GM19035 (cell line): Measurements from ENCODE around the gene ANGPT4.

Source experiments
- ATAC-seq: cut with Tn5 transposase; IDR thresholded peaks from one replicate; pipeline ENCODE4 v1.9.1; 2021; ENCODE audit not compliant: unreplicated experiment

ANGPT4 gene

DNA sequence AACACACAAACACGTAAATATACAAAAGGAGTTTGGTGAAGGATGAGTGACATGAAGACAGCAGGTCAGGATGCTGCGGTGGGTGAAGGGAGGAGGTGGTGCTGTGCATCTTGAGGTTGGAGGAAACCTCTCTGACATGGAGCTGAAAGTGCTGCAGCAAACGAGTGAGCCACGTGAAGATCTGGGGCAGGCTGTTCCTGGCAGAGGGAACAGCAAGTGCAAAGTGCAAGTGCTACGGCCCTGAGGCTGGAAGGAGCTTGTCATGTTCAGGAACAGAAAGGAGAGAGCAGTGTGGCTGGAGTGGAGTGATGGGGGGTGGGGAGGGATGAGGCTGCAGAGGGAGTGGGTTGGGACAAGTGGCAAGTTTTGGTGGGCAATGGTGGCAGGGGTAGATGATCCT lies 24.8 kb upstream of the ANGPT4 start:
- ATAC-seq, result no peak

DNA sequence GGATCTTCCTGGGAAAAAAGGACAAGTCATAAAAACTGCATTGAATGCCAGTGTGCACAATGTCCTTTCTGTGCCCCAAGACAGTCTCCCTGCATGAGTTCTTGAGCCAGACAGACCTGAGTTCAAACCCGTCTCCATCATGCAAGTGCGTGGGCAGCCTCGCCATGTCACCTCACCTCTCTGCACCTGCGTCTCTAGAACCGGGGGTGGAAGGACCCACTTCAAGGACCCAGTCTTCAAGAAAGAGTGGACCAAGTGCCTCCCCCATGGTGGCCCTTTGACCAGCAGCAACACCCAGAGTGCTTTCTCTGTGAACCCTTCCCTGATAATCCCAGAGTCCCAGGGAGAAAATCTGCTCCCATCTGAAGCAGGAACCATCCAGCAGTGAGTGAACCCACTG lies 23.5 kb upstream of the ANGPT4 start:
- ATAC-seq, result no peak

- ATAC-seq, result no peak
These were observed 18.2 kb upstream of the ANGPT4 start for GRCh38 chr20:934186-934840.

DNA sequence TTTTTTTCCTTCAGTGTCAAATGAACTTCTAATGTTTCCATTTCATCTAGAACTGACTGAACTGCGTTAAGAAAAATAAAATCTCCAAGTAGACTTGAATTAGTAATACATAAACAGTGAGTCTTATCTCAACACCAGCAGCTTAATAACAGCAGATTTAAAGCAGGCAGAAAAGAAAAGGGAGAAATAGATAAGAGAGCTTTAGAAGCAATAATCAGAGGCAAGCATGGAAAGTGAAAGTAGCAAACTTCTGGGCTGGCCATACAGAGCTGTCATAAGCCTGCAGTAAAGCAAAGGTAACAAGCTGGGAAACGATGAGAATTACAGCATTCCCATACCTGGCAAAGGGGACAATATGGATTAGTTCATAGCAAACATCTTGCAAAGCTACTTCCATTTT lies 16.9 kb upstream of the ANGPT4 start:
- ATAC-seq, result no peak

DNA sequence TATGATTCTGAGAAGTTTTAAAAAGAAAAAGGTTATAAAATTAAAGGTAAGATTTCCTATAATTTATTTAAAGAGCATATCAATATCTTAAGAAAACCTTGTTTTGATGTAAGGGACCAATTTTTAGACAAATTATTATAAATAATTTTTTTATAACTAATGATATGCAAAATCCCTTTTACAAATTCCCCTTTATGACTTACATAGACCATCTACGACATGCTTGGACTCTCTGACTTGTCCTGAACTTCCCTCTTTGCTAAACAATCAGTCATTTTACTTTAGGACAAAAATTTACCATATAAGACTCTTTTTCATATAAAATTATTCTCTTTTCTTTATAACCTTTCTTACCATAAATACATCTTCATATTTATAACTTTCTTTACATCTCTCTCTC lies 15.3 kb upstream of the ANGPT4 start:
- ATAC-seq, result no peak

- no peak for ATAC-seq
These were observed 10.5 kb upstream of the ANGPT4 start for GRCh38 chr20:926670-927069.

GRCh38 chr20:925516-925915 lies 9.4 kb upstream of the ANGPT4 start:
- no peak for ATAC-seq

DNA sequence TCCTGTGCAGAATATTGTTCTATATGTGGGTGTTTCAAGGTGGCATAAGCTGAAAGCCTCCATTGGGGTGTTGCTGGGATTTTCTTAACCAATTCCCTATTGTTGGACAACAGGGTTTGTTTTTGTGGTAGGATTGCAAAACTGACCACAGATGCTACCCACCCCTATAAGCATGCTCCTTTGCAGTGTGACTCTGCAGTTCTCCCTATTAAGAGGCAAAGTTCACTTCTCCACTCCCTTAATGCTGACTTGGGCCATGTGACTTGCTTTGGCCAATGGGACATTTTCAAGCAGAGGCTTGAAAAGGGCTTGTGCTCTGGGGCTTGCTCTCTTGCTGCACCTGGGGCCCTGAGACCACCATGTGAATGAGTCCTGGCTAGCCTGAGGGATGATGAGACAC lies 8.5 kb upstream of the ANGPT4 start:
- ATAC-seq, result no peak

DNA sequence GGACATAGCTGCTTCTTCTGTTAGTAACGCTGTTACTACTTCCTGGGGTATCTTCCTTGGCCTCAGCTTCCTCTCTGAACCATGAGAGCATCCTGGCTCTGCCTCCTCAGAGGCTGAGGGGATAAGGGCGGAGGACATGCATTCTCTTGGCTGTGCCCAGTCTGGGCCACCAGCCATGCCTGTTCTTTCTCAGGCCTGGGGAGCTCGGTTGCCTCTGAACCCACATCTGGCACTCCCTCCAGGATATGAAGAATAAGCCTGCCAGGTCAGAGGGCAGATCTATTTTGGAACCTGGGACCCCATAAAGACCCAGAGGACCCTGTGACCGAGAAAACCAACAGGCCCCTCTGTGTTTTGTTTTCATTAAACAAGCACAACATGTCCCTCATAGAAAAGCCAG lies 6.6 kb upstream of the ANGPT4 start:
- ATAC-seq, result no peak

DNA sequence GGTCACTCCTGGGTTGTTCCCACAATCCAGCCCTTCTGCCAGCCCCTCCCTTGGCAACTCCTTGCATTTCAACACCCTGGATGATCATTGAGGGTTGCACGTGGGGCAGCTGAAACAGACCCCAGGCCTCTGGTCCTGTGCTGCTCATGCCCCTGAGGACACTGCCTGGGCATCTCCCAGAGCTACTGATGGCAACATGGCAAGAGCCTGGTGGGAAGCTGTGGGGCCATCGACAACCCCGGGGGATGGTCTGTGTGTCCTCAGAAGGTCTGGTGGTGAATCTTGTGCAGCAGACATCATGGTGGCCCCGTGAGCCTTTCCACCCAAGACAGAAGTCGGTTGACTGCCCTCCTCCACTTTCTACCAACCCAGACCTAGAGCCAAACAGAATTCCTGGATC lies 4.9 kb upstream of the ANGPT4 start:
- ATAC-seq, result no peak

GRCh38 chr20:920311-920710 lies 4.2 kb upstream of the ANGPT4 start:
- no peak for ATAC-seq

DNA sequence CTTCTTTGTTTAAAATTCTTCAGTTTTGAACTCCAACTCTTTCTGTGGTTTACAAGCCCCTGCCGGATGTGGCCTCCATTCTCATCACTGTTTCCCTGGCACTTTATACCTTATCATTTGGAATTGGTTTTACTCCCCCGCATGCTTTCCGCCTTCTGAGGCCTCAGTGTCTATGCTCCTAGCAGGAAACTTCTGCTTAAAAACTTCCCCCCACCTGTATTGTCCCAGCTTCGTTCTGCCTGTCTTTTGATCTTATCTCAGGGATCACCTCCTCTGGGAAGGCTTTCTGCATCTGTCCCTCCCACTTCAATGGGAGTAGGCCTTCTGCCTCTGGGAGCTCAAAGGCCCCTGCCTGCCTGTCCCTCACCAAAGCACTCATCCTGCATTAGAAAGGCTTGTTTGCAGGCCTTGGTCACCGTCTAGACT lies 3.4 kb upstream of the ANGPT4 start:
- ATAC-seq, result no peak

GRCh38 chr20:917416-917815 lies 1.3 kb upstream of the ANGPT4 start:
- ATAC-seq, result no peak

DNA sequence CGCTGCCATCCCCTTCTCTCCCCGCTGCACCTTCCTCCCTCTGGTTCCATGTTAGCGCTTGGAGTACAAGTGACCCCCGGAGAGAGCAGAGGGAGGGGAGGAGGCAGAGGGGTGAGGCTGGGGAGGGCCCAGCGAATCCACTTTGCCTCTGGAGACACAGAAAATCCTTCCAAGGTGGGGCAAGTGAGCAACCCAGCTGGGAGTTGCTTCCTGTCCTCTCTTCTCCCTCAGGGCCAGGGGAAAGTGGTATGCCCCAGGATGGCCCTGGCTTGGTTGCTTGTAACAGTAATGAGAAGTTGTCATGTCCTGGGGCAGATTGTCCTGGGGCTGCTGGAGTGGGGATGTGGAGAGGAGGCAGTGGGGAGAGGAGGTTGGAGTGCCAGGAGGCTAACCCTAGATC lies 691 bp upstream of the ANGPT4 start:
- no peak for ATAC-seq

DNA sequence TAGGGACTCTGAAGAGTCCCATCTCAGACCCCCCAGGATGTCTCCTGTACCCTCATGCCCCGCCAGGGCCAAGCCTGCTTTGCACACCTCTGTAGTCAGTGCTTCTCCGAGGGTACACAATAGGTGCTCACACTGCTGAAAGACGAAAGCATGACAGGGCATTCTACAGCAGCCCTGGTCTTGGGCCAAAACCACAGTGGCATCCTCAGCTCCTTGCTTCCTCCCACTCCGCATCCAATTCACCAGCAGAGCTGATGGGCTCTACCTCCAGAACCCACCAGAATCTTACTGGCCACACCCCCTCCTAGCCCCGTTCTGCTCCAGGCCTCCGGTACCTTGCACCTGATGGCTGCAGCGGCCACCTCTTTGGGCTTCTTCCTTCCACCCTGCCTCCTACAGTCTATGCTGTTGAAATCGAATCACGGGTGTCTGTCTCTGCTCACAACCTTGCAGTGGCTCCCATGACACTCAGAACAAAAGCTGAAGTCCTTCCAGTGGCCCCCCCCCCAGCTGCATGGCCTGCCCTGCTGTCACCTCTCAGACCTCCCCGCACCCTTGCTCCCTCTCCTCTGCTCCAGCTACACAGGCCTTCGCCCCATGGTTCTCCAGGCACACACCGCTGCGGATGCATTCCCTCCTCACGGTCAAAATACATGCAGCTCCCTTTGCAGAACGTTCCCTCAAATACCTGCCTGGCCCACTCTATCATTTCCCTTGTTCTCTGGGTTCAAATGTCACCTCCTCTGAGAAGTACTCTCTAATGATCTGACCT lies 1.2 kb downstream of the ANGPT4 start:
- no peak for ATAC-seq

DNA sequence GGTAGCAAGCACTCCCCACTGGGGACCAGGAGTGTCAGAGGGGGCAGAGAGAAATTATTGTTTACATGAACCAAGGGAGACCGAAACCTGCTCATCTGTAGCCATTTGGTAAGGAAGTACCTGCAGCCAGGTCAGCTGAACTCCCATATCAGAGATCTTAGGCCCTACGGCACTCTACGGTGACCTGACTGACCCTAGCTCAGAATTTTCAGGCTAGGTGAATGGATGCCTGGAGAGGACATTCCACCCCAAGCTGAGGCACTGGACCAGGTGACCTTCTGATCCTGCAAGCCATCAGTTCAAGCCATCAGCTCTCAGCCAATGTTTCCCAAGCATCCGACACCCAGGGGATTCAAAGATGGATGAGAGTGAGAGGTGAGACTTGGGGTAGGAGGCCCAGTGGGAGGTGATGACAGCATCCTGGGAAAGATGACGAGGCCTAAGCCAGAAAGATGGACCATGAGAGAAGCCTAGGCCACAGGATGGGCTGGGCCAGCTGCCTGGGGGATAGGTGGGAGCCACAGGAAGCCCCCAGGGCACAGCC lies 2.8 kb downstream of the ANGPT4 start:
- no peak for ATAC-seq

DNA sequence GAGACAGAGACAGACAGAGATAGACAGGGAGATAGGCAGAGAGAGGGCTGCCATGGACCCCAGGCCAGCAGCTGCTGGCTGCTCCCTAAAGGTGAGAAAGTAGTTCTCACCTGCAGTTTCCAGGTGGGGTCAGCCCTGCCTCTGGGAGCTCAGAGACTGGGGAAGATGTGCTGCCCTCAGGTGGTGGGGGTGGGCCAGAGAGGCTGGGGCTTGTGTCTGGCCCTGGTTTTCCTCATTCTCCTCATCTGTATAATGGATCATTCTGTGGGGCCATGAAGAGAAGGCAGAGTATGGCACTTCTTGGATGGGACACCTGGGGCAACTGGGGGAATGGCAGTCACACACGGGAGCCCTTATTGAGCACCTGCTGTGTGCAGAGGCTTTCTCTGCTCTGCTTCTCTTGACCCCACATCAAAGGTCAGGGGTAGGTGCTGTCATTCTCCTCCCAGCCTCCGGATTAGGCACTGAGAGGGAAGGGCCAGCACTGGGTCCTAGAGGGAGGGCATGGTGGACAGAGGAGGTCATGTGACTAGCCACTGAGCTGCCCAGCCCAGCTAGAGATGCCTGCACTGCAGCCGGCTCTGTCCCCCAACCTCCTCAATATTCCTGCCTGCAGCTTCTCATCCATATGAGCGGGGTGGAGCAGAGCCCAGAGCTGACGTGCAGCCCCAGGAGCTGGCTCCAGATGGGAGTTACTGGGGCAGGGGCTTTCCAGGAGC lies 4.1 kb downstream of the ANGPT4 start:
- ATAC-seq, result no peak

DNA sequence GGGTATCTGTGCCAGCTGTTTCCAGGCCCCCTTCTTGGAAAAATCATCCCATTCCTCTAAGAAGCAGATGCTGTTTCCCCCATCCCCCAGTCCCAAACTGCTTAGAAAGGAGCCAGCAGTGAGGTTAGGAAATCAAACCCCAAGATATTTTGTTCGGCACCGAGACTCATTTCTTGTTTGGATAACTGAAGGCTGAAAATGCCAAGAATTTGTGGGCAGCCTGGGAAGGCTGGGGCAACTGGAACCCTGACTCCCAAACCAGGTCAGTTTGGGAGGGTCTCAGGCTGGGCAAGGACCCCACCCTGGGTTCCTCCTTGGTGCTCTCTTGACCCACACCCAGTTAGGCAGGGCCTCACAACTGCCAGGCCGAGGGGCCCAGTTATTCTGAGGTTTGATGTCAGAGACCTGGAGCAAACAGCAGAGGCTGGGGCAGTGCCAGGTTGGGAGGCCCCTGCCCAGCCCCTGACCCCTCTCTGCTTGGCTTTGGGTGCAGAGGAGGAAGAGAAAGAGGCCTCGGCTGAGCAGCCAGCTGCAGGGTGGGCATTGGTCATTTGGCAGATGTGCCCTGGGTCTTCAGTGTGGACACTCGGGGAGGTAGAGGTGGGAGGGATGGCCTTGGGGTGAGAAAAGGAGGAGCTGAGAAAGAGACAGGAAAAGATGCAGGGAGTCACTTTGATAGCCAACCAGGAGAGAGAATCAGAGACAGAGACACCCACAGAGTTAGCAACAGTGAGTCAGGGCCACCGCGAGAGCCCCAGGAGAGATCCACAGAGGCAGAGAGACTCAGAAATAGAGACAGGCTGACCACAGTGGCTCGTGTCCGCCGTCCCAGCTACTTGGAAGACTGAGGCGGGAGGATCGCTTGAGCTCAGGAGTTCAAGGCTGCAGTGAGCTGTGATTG lies 5.0 kb downstream of the ANGPT4 start:
- ATAC-seq, result no peak

DNA sequence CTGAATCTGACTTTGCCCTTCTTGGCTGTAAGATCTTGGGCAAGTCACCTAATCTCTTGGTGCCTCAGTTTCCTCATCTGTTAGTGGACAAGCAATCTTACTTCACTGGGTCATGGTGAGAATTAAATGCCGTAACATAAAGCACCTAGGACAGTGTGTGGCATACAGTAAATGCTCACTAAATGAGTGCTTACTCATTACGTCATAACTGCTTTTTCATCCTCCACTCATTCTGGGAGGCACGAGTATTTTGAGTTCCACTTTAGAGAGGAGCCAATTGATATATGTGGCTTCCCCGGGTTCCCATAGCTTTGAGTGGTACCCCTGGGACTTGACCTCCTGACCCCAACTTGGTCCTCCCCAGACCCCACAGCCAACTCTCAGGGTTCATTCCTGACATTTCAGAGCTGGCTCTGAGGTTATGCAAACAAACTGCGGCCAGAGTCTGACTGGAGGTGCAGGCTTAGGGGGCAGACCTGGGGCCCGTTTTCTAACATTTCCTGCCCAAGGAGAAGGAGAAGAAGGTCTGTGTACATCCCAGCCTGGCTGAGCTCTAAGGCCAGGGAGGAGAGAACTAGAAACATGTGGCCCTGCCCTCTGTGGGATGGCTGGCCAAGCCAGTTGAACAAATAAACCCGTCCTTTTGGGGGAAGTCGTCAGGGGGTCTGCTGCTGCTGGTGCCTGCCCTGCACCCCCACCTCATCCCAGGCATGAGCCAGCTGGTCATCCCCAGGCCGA lies 5.8 kb downstream of the ANGPT4 start:
- no peak for ATAC-seq

DNA sequence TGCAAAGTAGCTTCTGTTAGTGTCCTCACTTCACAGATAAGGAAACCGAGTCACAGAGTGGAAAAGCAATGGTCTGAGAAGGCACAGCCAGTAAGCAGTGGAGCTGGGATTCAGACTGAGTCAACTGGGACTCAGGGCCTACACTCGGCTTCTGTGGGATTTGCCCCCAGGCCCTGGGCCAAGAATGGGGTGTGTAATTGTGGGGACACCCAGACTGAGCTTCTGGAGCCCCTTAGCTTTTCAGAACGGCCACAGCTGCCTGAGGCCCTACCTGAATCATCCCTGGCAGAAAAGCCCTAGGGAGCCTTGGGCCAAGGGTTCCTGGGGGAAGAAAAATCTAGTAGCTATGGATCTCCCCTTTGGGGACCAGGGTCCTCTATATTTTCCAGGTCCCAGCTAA lies 6.5 kb downstream of the ANGPT4 start:
- no peak for ATAC-seq
